Stimulated activated CD8-positive, alpha-beta memory T cell treated with anti-CD3 and anti-CD28 coated beads, Interleukin-12 subunit alpha, Interleukin-12 subunit beta, amount 100 ng/mL, for 1 hour (primary cell): ENCODE results near the gene HIVEP3.
A peak's percentile ranks its signal among the peaks of the same experiment; 100 is the strongest.

Experiments
- DNase-seq: peaks from one replicate; pipeline ENCODE4 v3.0.0-alpha.2; 2020; ENCODE audit warnings: low read depth

The HIVEP3 gene

GRCh38 chr1:41920658-41921057 is 1.9 kb upstream of the HIVEP3 start:
- no peak for DNase-seq

- peak; percentile 60 for DNase-seq
These were observed 1.2 kb upstream of the HIVEP3 start for GRCh38 chr1:41919764-41920397.

GRCh38 chr1:41919131-41919530 is 409 bp upstream of the HIVEP3 start:
- no peak for DNase-seq

GRCh38 chr1:41917835-41918449 is 780 bp downstream of the HIVEP3 start:
- DNase-seq, result no peak

GRCh38 chr1:41917076-41917475 is 1.6 kb downstream of the HIVEP3 start:
- DNase-seq, result no peak

- DNase-seq, result no peak
These were observed 2.7 kb downstream of the HIVEP3 start for GRCh38 chr1:41915786-41916571.

GRCh38 chr1:41914516-41914915 is 4.2 kb downstream of the HIVEP3 start:
- DNase-seq, result no peak

- DNase-seq, result no peak
These were observed 5.7 kb downstream of the HIVEP3 start for GRCh38 chr1:41913014-41913413.

- no peak for DNase-seq
These were observed 10.3 kb downstream of the HIVEP3 start for GRCh38 chr1:41908288-41908895.

GRCh38 chr1:41907446-41907845 is 11.3 kb downstream of the HIVEP3 start:
- no peak for DNase-seq

GRCh38 chr1:41906943-41907342 is 11.8 kb downstream of the HIVEP3 start:
- no peak for DNase-seq

- no peak for DNase-seq
These were observed 13.5 kb downstream of the HIVEP3 start for GRCh38 chr1:41905093-41905675.

GRCh38 chr1:41902664-41903063 is 16.1 kb downstream of the HIVEP3 start:
- DNase-seq, result no peak

GRCh38 chr1:41902159-41902577 is 16.6 kb downstream of the HIVEP3 start:
- DNase-seq, result no peak

GRCh38 chr1:41901551-41901950 is 17.2 kb downstream of the HIVEP3 start:
- no peak for DNase-seq

GRCh38 chr1:41900603-41901444 is 17.9 kb downstream of the HIVEP3 start:
- DNase-seq, result no peak

GRCh38 chr1:41898191-41898713 is 20.5 kb downstream of the HIVEP3 start:
- no peak for DNase-seq

- DNase-seq, result no peak
These were observed 23.2 kb downstream of the HIVEP3 start for GRCh38 chr1:41895552-41895951.

GRCh38 chr1:41894808-41895483 is 23.8 kb downstream of the HIVEP3 start:
- no peak for DNase-seq

- no peak for DNase-seq
These were observed 24.5 kb downstream of the HIVEP3 start for GRCh38 chr1:41894101-41894807.
